22Rv1 (cell line): Measurements from ENCODE around the gene IL20RB.

Experiments used
- CTCF ChIP-seq: fragments of 450-650 bp; IDR thresholded peaks from 2 replicates; pipeline ENCODE4 v1.5.1; 2017; ENCODE audit warnings: mild to moderate bottlenecking
- ZFX ChIP-seq: fragments of 450-650 bp; IDR thresholded peaks from 2 replicates; pipeline ENCODE4 v1.6.1; 2017; ENCODE audit warnings: antibody characterized with exemption, borderline replicate concordance

- TF ChIP-seq CTCF, result 0 out of 2 replicates have a peak, but pooled peaks have one; percentile 21
- no peak for TF ChIP-seq ZFX
Observed at GRCh38 chr3:136949708-136950107, 8.1 kb upstream of the IL20RB start.
